GM19025 (cell line): ENCODE data around the gene DNAAF6.

Experiments
- ATAC-seq: cut with Tn5 transposase; IDR thresholded peaks from one replicate; pipeline ENCODE4 v1.9.1; 2021; ENCODE audit warnings: mild to moderate bottlenecking, low read depth, moderate library complexity; ENCODE audit not compliant: unreplicated experiment

The DNAAF6 gene

DNA sequence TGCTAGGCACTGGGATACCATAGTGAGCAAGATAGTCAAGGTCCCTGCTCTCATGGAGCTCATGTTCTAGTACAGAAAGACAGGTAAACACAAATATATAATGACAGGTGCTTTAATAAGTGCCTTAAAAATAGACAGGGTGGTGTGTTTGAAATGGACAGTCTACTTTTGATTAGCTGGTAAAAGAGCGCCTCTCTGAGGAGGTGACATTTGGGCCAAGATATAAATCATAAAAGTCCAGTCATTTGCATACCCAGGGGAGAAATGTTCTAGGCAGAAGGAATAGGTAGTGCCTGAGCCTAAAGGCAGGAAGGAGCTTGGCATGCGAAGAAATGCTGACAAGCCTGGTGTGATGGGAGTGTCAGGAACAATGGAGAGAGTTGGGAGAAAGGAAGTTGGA lies 83.6 kb downstream of the DNAAF6 start:
- ATAC-seq: no peak

DNA sequence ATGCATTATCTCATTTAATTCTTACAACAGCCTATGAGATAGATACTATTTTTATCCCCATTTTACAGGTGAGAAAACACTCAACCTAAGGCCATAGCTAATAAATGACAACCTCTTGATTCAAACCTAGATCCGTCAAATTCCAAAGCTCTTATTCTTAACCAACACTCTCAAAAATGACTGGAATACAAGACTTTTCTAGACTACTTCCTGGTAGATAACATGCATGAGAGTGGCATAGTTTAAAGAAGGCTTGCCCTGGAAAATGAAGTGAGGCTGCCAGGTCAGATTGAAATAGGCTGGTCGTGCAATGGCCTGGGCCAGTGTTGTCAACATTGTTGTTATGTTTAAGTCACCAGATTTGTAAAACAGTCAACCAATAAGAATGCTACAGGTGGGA lies 86.6 kb downstream of the DNAAF6 start:
- no peak for ATAC-seq
